Chondrocyte (in vitro differentiated cells): ENCODE results near the gene POPDC2. TPM values are rescaled to one million over a fixed set of nuclear protein-coding genes. Genes with fewer than 3 reads are reported as not detected.
A peak's percentile ranks its signal among the peaks of the same experiment; 100 is the strongest.

Source experiments
- DNase-seq: peaks from one replicate; pipeline ENCODE4 v3.0.0; 2021; ENCODE audit warnings: mixed read lengths, low spot score
- H3K27ac Mint-ChIP-seq: one replicate; pipeline ENCODE4 v1.8.0; 2021; ENCODE audit warnings: mild to moderate bottlenecking, moderate library complexity, mixed read lengths; ENCODE audit not compliant: unreplicated experiment
- H3K27me3 Mint-ChIP-seq: 2 replicates; pipeline ENCODE4 v1.8.0; 2021; ENCODE audit warnings: low read depth, mixed read lengths
- H3K36me3 Mint-ChIP-seq: 2 replicates; pipeline ENCODE4 v1.8.0; 2021; ENCODE audit warnings: low read depth, mixed read lengths
- H3K4me1 Mint-ChIP-seq: 2 replicates; pipeline ENCODE4 v1.8.0; 2021; ENCODE audit warnings: low read depth, mild to moderate bottlenecking, mixed read lengths
- H3K4me3 Mint-ChIP-seq: one replicate; pipeline ENCODE4 v1.8.0; 2021; ENCODE audit warnings: mild to moderate bottlenecking, moderate library complexity, mixed read lengths; ENCODE audit not compliant: unreplicated experiment
- H3K9me3 Mint-ChIP-seq: 2 replicates; pipeline ENCODE4 v1.8.0; 2021; ENCODE audit warnings: low read depth, mixed read lengths
- CTCF ChIP-seq: fragments of 200-600 bp; sonication (generic); IDR thresholded peaks from 2 replicates; pipeline ENCODE4 v1.5.0; 2021; ENCODE audit warnings: antibody characterized with exemption, mild to moderate bottlenecking, moderate library complexity
- total RNA-seq: library from RNA; stranded (reverse); gene quantifications from 3 replicates; pipeline ENCODE4 v1.2.1, GENCODE V29; 2021

POPDC2 gene
- total RNA-seq, 1 donor from 2014 or later, result 0.80 TPM

- DNase-seq, result no peak
These were observed 17.5 kb downstream of the POPDC2 start for GRCh38 chr3:119642746-119643473.

GRCh38 chr3:119641416-119641815 lies 19.0 kb downstream of the POPDC2 start:
- peaks cover 3% of the 10 kb centered on the region for H3K36me3 Mint-ChIP-seq
- TF ChIP-seq CTCF, result no peak
- no peaks in the 10 kb centered on the region for H3K27me3 Mint-ChIP-seq
- peaks cover 27% of the 10 kb centered on the region for H3K4me1 Mint-ChIP-seq
- no peak overlapping the region for H3K27ac Mint-ChIP-seq
- H3K4me3 Mint-ChIP-seq, result no peak overlapping the region
- DNase-seq, result no peak
- peaks cover 4% of the 10 kb centered on the region for H3K9me3 Mint-ChIP-seq

More at GRCh38 chr3:119642746-119643473, 17.5 kb downstream of the POPDC2 start:
- Mint-ChIP-seq H3K27ac (no peak overlapping the region), H3K27me3 (no peaks in the 10 kb centered on the region), H3K4me1 (peaks cover 20% of the 10 kb centered on the region), H3K9me3 (peaks cover 4% of the 10 kb centered on the region), H3K36me3 (peaks cover 6% of the 10 kb centered on the region), H3K4me3 (no peak overlapping the region)
- TF ChIP-seq CTCF, result no peak

GRCh38 chr3:119639494-119640350 lies 20.7 kb downstream of the POPDC2 start:
- H3K4me3 Mint-ChIP-seq, result no peak overlapping the region
- H3K4me1 Mint-ChIP-seq, result peaks cover 33% of the 10 kb centered on the region
- H3K9me3 Mint-ChIP-seq, result peaks cover 4% of the 10 kb centered on the region
- TF ChIP-seq CTCF, result no peak
- H3K27ac Mint-ChIP-seq, result peak overlapping the region; percentile 30
- no peaks in the 10 kb centered on the region for H3K27me3 Mint-ChIP-seq
- no peak for DNase-seq
- no peaks in the 10 kb centered on the region for H3K36me3 Mint-ChIP-seq

GRCh38 chr3:119637679-119638477 lies 22.5 kb downstream of the POPDC2 start:
- Mint-ChIP-seq H3K27me3 (no peaks in the 10 kb centered on the region), H3K27ac (peak overlapping the region; percentile 93), H3K36me3 (no peaks in the 10 kb centered on the region), H3K4me1 (peaks cover 25% of the 10 kb centered on the region), H3K9me3 (peaks cover 4% of the 10 kb centered on the region), H3K4me3 (no peak overlapping the region)
- DNase-seq, result no peak
- no peak for TF ChIP-seq CTCF
